Endothelial cell of umbilical vein (primary cell): ENCODE results near the gene EPS8. TPM values are rescaled to one million over a fixed set of nuclear protein-coding genes. Genes with fewer than 3 reads are reported as not detected.

Source experiments
- BruUV-seq: library from RNA; stranded (reverse); fragments of 400-500 nt; replicated peaks from 2 replicates; lab custom pipeline; 2021; lab: Mats Ljungman, UMichigan
- CTCF ChIA-PET: fragments of 300-600, 350-600 bp; sonication (Branson Sonifier 250); formaldehyde crosslinking; loops from one replicate; lab custom pipeline; 2021; ENCODE audit warnings: antibody characterized with exemption, inconsistent platforms; lab: Charles Lee
- POLR2A ChIA-PET: fragments of 300-600, 350-600 bp; sonication (Branson Sonifier 250); formaldehyde crosslinking; loops from one replicate; lab custom pipeline; 2021; ENCODE audit warnings: antibody characterized with exemption, inconsistent platforms; lab: Charles Lee
- DNase-seq: peaks from one replicate; pipeline ENCODE4 v3.0.0-alpha.2; 2011; ENCODE audit warnings: low read depth, low spot score
- FAIRE-seq: peaks from 2 replicates; lab custom pipeline; 2011; peaks lifted over from hg19 to GRCh38; lab: Jason Lieb, UNC
- H2AFZ ChIP-seq: 2 replicates; pipeline ENCODE4 v1.6.0; 2012; ENCODE audit warnings: low read depth, low read length, control low read depth, inconsistent platforms
- H3K27ac ChIP-seq: 2 replicates; pipeline ENCODE4 v1.5.1; 2011; ENCODE audit warnings: low read depth, mild to moderate bottlenecking, control low read depth, low read length, moderate library complexity; ENCODE audit not compliant: insufficient read depth
- H3K27me3 ChIP-seq, 2 experiments: 2 replicates each; pipeline versions ENCODE4 v1.6.0 to v1.6.1; 2011; ENCODE audit warnings: low read length in 2 of 2, mixed read lengths in 1 of 2; ENCODE audit not compliant: control insufficient read depth in 2 of 2, insufficient read depth in 2 of 2
- H3K36me3 ChIP-seq, 2 experiments: 2 replicates in 1 of 2; 3 replicates in 1 of 2; pipeline ENCODE4 v1.5.1; 2011; ENCODE audit warnings: low read length in 2 of 2, mild to moderate bottlenecking in 1 of 2, moderate library complexity in 1 of 2; ENCODE audit not compliant: control insufficient read depth in 2 of 2, insufficient read depth in 2 of 2; ENCODE audit errors: extremely low read depth in 1 of 2
- H3K4me1 ChIP-seq: 3 replicates; pipeline ENCODE4 v1.5.1; 2011; ENCODE audit warnings: mild to moderate bottlenecking, low read length; ENCODE audit not compliant: control insufficient read depth, insufficient read depth; ENCODE audit errors: extremely low read depth
- H3K4me2 ChIP-seq: 2 replicates; pipeline ENCODE4 v1.6.1; 2011; ENCODE audit warnings: low read length, control low read depth, mixed read lengths; ENCODE audit not compliant: insufficient read depth
- H3K4me3 ChIP-seq, 3 experiments: fragments of 200-600 bp in 1 of 3; sonication (generic), shearing (Covaris generic) in 1 of 3; replicated peaks in 1 of 3; 2 replicates each; pipeline ENCODE4 v1.5.1; 2011 to 2016; ENCODE audit warnings: control low read depth in 3 of 3, low read length in 3 of 3, mild to moderate bottlenecking in 2 of 3, inconsistent platforms in 1 of 3, low read depth in 1 of 3, moderate library complexity in 1 of 3; ENCODE audit not compliant: insufficient read depth in 1 of 3
- H3K79me2 ChIP-seq: 2 replicates; pipeline ENCODE4 v1.6.0; 2012; ENCODE audit warnings: low read length, inconsistent platforms; ENCODE audit not compliant: control insufficient read depth, insufficient read depth
- H3K9ac ChIP-seq: replicated peaks from 2 replicates; pipeline ENCODE3; 2011; ENCODE audit warnings: low read length, control low read depth; ENCODE audit not compliant: insufficient read depth; ENCODE audit errors: extremely low read depth
- H3K9me1 ChIP-seq: replicated peaks from 3 replicates; pipeline ENCODE4 v1.6.0; 2011; ENCODE audit warnings: mild to moderate bottlenecking, low read length; ENCODE audit not compliant: control insufficient read depth, insufficient read depth; ENCODE audit errors: extremely low read depth
- H3K9me3 ChIP-seq: replicated peaks from 2 replicates; pipeline ENCODE4 v1.5.1; 2012; ENCODE audit warnings: low read length, inconsistent platforms; ENCODE audit not compliant: control insufficient read depth, insufficient read depth
- H4K20me1 ChIP-seq: replicated peaks from 2 replicates; pipeline ENCODE3; 2011; ENCODE audit warnings: mild to moderate bottlenecking, low read length; ENCODE audit not compliant: control insufficient read depth, insufficient read depth; ENCODE audit errors: extremely low read depth
- MYC ChIP-seq: IDR thresholded peaks from one replicate; pipeline ENCODE4 v1.6.1; 2011; ENCODE audit warnings: mild to moderate bottlenecking, low read depth, low read length
- POLR2AphosphoS5 ChIP-seq: IDR thresholded peaks from 2 replicates; pipeline ENCODE4 v1.6.1; 2012; ENCODE audit warnings: low read depth, mild to moderate bottlenecking, control low read depth, low read length, moderate library complexity; ENCODE audit not compliant: insufficient read depth
- dilution Hi-C: fragments of 300-500 bp; cut with MboI; formaldehyde crosslinking; loops from one replicate; pipeline ENCODE4 v1.15.0; 2019; ENCODE audit warnings: low sequenced_read_pairs; ENCODE audit not compliant: extremely low pct_ligation_motif_present
- intact Hi-C: fragments of 100-400 bp; cut with micrococcal nuclease; formaldehyde crosslinking; loops from one replicate; pipeline ENCODE4 v1.10.0; 2022
- polyA plus RNA-seq, 4 experiments: library from polyadenylated mRNA; depleted of rRNA in 3 of 4; stranded (reverse) in 3 of 4; unstranded in 1 of 4; fragments of >200 nt; gene quantifications; 2 replicates each; pipeline versions ENCODE4 v1.2.1 to v1.2.3, GENCODE V29; 2011 to 2012; ENCODE audit warnings: missing spikeins in 1 of 4
- total RNA-seq: library from RNA; stranded (reverse); gene quantifications from 2 replicates; pipeline ENCODE4 v1.2.3, GENCODE V29; 2021
- TF ChIP-seq, protein P1 (sequence below): IDR thresholded peaks from 2 replicates; pipeline ENCODE4 v1.6.1; 2011; ENCODE audit not compliant: insufficient read depth, insufficient read length
- TF ChIP-seq, protein P2 (sequence below), 2 donors: IDR thresholded peaks; 1 replicate in 1 of 2; 2 replicates in 1 of 2; pipeline ENCODE4 v1.5.1; 2011; ENCODE audit warnings: low read length in 2 of 2, mild to moderate bottlenecking in 2 of 2, moderate library complexity in 2 of 2, control low read depth in 1 of 2, inconsistent platforms in 1 of 2, low read depth in 1 of 2; ENCODE audit not compliant: insufficient read depth in 1 of 2; ENCODE audit errors: extremely low read depth in 1 of 2

Gene EPS8
- total and polyA plus RNA-seq, 2 donors (not counting 3 experiments of a cell fraction or from before 2014, with no cell fraction given), result 8.4 to 11.9 TPM

DNA sequence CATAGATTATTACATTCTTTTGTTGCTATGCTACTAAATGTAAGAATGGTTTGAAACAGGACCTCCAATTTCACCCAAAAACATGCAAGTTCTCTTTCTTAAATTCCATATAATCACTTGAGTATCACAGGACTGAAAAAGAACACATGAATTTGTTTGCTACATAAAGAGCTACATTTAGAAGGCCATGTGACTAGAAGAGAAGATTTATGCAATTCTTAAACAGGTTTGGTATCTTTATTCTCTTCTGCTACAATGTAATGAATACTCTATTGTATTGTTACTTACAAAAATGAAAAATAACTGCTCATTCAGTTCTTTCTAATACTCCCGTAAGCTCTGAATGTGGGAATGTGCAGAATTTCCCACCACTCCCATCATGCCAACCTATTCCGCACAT is 9.3 kb downstream of the EPS8 start:
- CTCF ChIA-PET, result interaction anchor here (1.5 kb wide), 1 partner anchor 185 kb away, joined by 3 read pairs; no protein-coding TSS in a partner anchor
- Histone ChIP-seq H3K9ac (no peak overlapping the region), H3K27ac (no peak overlapping the region), H3K4me1 (peaks cover 17% of the 10 kb centered on the region), H4K20me1 (no peaks in the 10 kb centered on the region), H3K27me3 (no peaks in the 10 kb centered on the region), H3K4me3 (no peak overlapping the region), H3K36me3 (no peaks in the 10 kb centered on the region), H2AFZ (no peak overlapping the region), H3K79me2 (no peaks in the 10 kb centered on the region), H3K9me3 (no peaks in the 10 kb centered on the region), H3K4me2 (no peak overlapping the region), H3K9me1 (no peaks in the 10 kb centered on the region)
- intact Hi-C loops, result no loop called here
- FAIRE-seq, result no peak
- no TSS peak for BruUV-seq
- dilution Hi-C loops, result no loop called here
- DNase-seq, result no peak
- POLR2A ChIA-PET, result no interaction called here
- TF ChIP-seq, protein P1, sequence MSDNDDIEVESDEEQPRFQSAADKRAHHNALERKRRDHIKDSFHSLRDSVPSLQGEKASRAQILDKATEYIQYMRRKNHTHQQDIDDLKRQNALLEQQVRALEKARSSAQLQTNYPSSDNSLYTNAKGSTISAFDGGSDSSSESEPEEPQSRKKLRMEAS, result no peak
- TF ChIP-seq, protein P2, sequence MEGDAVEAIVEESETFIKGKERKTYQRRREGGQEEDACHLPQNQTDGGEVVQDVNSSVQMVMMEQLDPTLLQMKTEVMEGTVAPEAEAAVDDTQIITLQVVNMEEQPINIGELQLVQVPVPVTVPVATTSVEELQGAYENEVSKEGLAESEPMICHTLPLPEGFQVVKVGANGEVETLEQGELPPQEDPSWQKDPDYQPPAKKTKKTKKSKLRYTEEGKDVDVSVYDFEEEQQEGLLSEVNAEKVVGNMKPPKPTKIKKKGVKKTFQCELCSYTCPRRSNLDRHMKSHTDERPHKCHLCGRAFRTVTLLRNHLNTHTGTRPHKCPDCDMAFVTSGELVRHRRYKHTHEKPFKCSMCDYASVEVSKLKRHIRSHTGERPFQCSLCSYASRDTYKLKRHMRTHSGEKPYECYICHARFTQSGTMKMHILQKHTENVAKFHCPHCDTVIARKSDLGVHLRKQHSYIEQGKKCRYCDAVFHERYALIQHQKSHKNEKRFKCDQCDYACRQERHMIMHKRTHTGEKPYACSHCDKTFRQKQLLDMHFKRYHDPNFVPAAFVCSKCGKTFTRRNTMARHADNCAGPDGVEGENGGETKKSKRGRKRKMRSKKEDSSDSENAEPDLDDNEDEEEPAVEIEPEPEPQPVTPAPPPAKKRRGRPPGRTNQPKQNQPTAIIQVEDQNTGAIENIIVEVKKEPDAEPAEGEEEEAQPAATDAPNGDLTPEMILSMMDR (IDR thresholded peaks at IDR 0.05; ENCODE audit: extremely low read depth in 1 of 2, insufficient read depth in 1 of 2, low read depth in 1 of 2, low read length in 2 of 2), result no peak
- no peak for TF ChIP-seq POLR2AphosphoS5

DNA sequence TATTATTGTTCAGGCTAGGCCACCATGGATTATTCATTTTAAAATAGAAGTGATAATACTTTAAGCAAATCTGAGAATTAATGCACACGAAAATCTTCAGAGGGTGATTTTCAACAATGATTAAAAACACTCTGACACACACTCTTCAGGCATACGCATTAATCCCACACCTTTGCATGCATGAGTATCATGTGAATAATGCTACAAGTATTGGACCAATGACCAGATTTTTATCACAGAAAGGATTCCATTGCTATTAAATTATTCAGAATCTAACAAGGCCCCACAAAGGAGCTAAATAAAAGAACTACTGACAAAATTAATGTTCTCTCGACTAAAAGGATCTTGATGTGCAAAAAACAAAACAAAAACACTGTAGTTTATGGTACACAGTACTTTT is 11.1 kb downstream of the EPS8 start:
- Histone ChIP-seq H3K9me1 (no peaks in the 10 kb centered on the region), H3K4me3 (no peak overlapping the region), H3K27me3 (no peaks in the 10 kb centered on the region), H2AFZ (no peak overlapping the region), H4K20me1 (no peaks in the 10 kb centered on the region), H3K4me1 (peaks cover 17% of the 10 kb centered on the region), H3K27ac (no peak overlapping the region), H3K36me3 (no peaks in the 10 kb centered on the region), H3K4me2 (no peak overlapping the region), H3K9me3 (no peaks in the 10 kb centered on the region), H3K9ac (no peak overlapping the region), H3K79me2 (no peaks in the 10 kb centered on the region)
- ChIA-PET POLR2A (no interaction called here), CTCF (interaction anchor here (1.5 kb wide), 1 partner anchor 8 kb away, joined by 5 read pairs; no protein-coding TSS in a partner anchor)
- BruUV-seq, result no TSS peak
- no peak for FAIRE-seq
- no peak for TF ChIP-seq MYC
- TF ChIP-seq, protein P1, result no peak
- TF ChIP-seq, protein P2 (IDR thresholded peaks at IDR 0.05; ENCODE audit: extremely low read depth in 1 of 2, insufficient read depth in 1 of 2, low read depth in 1 of 2, low read length in 2 of 2), result no peak
- no peak for DNase-seq
- intact Hi-C loops, result no loop called here
- dilution Hi-C loops, result no loop called here
